ENCODE results near the gene VWC2L. TPM values are rescaled to one million over a fixed set of nuclear protein-coding genes. Genes with fewer than 3 reads are reported as not detected.

The VWC2L gene
- total RNA-seq, 2 donors from 2014 or later: not detected

GRCh38 chr2:214601852-214602633 is 191.2 kb downstream of the VWC2L start:
- Histone ChIP-seq H3K4me1 (ENCODE audit: control insufficient read depth, insufficient read depth, low read length) (no peaks in the 10 kb centered on the region), H3K9me3 (ENCODE audit: control insufficient read depth, low read length) (no peaks in the 10 kb centered on the region), H3K27ac (ENCODE audit: low read depth, low read length) (no peak overlapping the region), H3K36me3 (ENCODE audit: control insufficient read depth, insufficient read depth, low read length) (peaks cover 8% of the 10 kb centered on the region), H3K9ac (ENCODE audit: extremely low read depth, low read length, poor library complexity, severe bottlenecking) (no peak overlapping the region), H3K4me3 (ENCODE audit: low read length) (no peak overlapping the region), H3K27me3 (ENCODE audit: control insufficient read depth, insufficient read depth, low read length, poor library complexity, severe bottlenecking) (no peaks in the 10 kb centered on the region)
- Mint-ChIP-seq H3K4me3 (no peak overlapping the region), H3K27ac (no peak overlapping the region), H3K36me3 (ENCODE audit: low read depth) (no peaks in the 10 kb centered on the region), H3K9me3 (no peaks in the 10 kb centered on the region), H3K4me1 (peaks cover 19% of the 10 kb centered on the region), H3K27me3 (ENCODE audit: insufficient read depth) (peaks cover 28% of the 10 kb centered on the region)
- DNase-seq: no peak
- 95% methylated on average over 2 of the region's 2 CpGs; no CpG with 5 or more reads in 1 of the 2 experiments for WGBS, 2 experiments (ENCODE audit: insufficient coverage in 1 of 2, insufficient read length in 1 of 2)
- no peak for TF ChIP-seq CTCF (conservative IDR thresholded peaks at IDR 0.05)

- Mint-ChIP-seq H3K4me1 (peaks cover 19% of the 10 kb centered on the region), H3K9me3 (no peaks in the 10 kb centered on the region), H3K27me3 (ENCODE audit: insufficient read depth) (peaks cover 8% of the 10 kb centered on the region), H3K27ac (peak overlapping the region; percentile 80), H3K4me3 (no peak overlapping the region), H3K36me3 (ENCODE audit: low read depth) (no peaks in the 10 kb centered on the region)
- peaks cover 5% of the 10 kb centered on the region for H3K36me3 ChIP-seq (ENCODE audit: control insufficient read depth, insufficient read depth, low read length)
- H3K4me1 ChIP-seq (ENCODE audit: control insufficient read depth, insufficient read depth, low read length): no peaks in the 10 kb centered on the region
- no peak overlapping the region for H3K27ac ChIP-seq (ENCODE audit: low read depth, low read length)
- no peaks in the 10 kb centered on the region for H3K27me3 ChIP-seq (ENCODE audit: control insufficient read depth, insufficient read depth, low read length, poor library complexity, severe bottlenecking)
- no peaks in the 10 kb centered on the region for H3K9me3 ChIP-seq (ENCODE audit: control insufficient read depth, low read length)
- no peak for TF ChIP-seq CTCF (conservative IDR thresholded peaks at IDR 0.05)
- no peak overlapping the region for H3K4me3 ChIP-seq (ENCODE audit: low read length)
- WGBS, 2 experiments (ENCODE audit: insufficient coverage in 1 of 2, insufficient read length in 1 of 2): 80 to 84% methylated on average over 3 to 4 of the region's 5 CpGs
- H3K9ac ChIP-seq (ENCODE audit: extremely low read depth, low read length, poor library complexity, severe bottlenecking): no peak overlapping the region
- DNase-seq: peak; percentile 59
Measured at GRCh38 chr2:214604861-214605260, 194.0 kb downstream of the VWC2L start.

- Histone ChIP-seq H3K9me3 (ENCODE audit: control insufficient read depth, low read length) (no peaks in the 10 kb centered on the region), H3K27me3 (ENCODE audit: control insufficient read depth, insufficient read depth, low read length, poor library complexity, severe bottlenecking) (no peaks in the 10 kb centered on the region), H3K9ac (ENCODE audit: extremely low read depth, low read length, poor library complexity, severe bottlenecking) (no peak overlapping the region), H3K27ac (ENCODE audit: low read depth, low read length) (no peak overlapping the region), H3K4me1 (ENCODE audit: control insufficient read depth, insufficient read depth, low read length) (no peaks in the 10 kb centered on the region), H3K36me3 (ENCODE audit: control insufficient read depth, insufficient read depth, low read length) (peaks cover 5% of the 10 kb centered on the region), H3K4me3 (ENCODE audit: low read length) (no peak overlapping the region)
- Mint-ChIP-seq H3K4me1 (peaks cover 20% of the 10 kb centered on the region), H3K27ac (no peak overlapping the region), H3K36me3 (ENCODE audit: low read depth) (no peaks in the 10 kb centered on the region), H3K9me3 (no peaks in the 10 kb centered on the region), H3K4me3 (no peak overlapping the region), H3K27me3 (ENCODE audit: insufficient read depth) (no peaks in the 10 kb centered on the region)
- DNase-seq: no peak
- no peak for TF ChIP-seq CTCF (conservative IDR thresholded peaks at IDR 0.05)
- WGBS, 2 experiments (ENCODE audit: insufficient coverage in 1 of 2, insufficient read length in 1 of 2): 91 to 93% methylated on average over 4 of the region's 4 CpGs
Measured at GRCh38 chr2:214607051-214607450, 196.2 kb downstream of the VWC2L start.

Data from endodermal cell (in vitro differentiated cells).